BE2C (cell line): ENCODE measurements around the gene RTP5.

Source experiments
- DNase-seq: peaks from one replicate; pipeline ENCODE4 v3.0.0-alpha.2; 2020
- H3K27me3 ChIP-seq: fragments of 250-450 bp; sonication (Bioruptor Pico); 2 replicates; pipeline ENCODE4 v1.5.1; 2020; ENCODE audit warnings: mild to moderate bottlenecking
- H3K36me3 ChIP-seq: fragments of 250-450 bp; sonication (Bioruptor Pico); 2 replicates; pipeline ENCODE4 v1.5.1; 2020; ENCODE audit warnings: mild to moderate bottlenecking
- H3K4me1 ChIP-seq: fragments of 250-450 bp; sonication (Bioruptor Pico); 2 replicates; pipeline ENCODE4 v1.5.1; 2020
- H3K4me3 ChIP-seq: 2 replicates; pipeline ENCODE4 v1.5.1; 2011; ENCODE audit warnings: low read depth, low read length
- H3K9me3 ChIP-seq: fragments of 250-450 bp; sonication (Bioruptor Pico); 2 replicates; pipeline ENCODE4 v1.5.1; 2020
- CTCF ChIP-seq: IDR thresholded peaks from 2 replicates; pipeline ENCODE4 v1.5.1; 2012; ENCODE audit warnings: mild to moderate bottlenecking, low read depth, low read length

RTP5 gene

GRCh38 chr2:241850544-241851324, 18.8 kb upstream of the RTP5 start:
- no peaks in the 10 kb centered on the region for H3K9me3 ChIP-seq
- no peak for TF ChIP-seq CTCF
- peak; percentile 29 for DNase-seq
- H3K36me3 ChIP-seq = no peaks in the 10 kb centered on the region
- H3K27me3 ChIP-seq = no peaks in the 10 kb centered on the region
- peaks cover 16% of the 10 kb centered on the region for H3K4me1 ChIP-seq
- H3K4me3 ChIP-seq = no peak overlapping the region

- Histone ChIP-seq H3K4me1 (peaks cover 16% of the 10 kb centered on the region), H3K36me3 (no peaks in the 10 kb centered on the region), H3K27me3 (no peaks in the 10 kb centered on the region), H3K4me3 (no peak overlapping the region), H3K9me3 (no peaks in the 10 kb centered on the region)
- DNase-seq = peak; percentile 8
- no peak for TF ChIP-seq CTCF
Measured at GRCh38 chr2:241851325-241852115, 18.0 kb upstream of the RTP5 start.

- no peak for TF ChIP-seq CTCF
- Histone ChIP-seq H3K4me1 (peaks cover 16% of the 10 kb centered on the region), H3K4me3 (no peak overlapping the region), H3K36me3 (no peaks in the 10 kb centered on the region), H3K9me3 (no peaks in the 10 kb centered on the region), H3K27me3 (no peaks in the 10 kb centered on the region)
- DNase-seq = peak; percentile 6
Measured at GRCh38 chr2:241852116-241852980, 17.2 kb upstream of the RTP5 start.

- Histone ChIP-seq H3K27me3 (no peaks in the 10 kb centered on the region), H3K9me3 (no peaks in the 10 kb centered on the region), H3K4me1 (peaks cover 16% of the 10 kb centered on the region), H3K36me3 (no peaks in the 10 kb centered on the region), H3K4me3 (no peak overlapping the region)
- no peak for TF ChIP-seq CTCF
- DNase-seq = no peak
Measured at GRCh38 chr2:241852981-241853631, 16.4 kb upstream of the RTP5 start.

- Histone ChIP-seq H3K9me3 (no peaks in the 10 kb centered on the region), H3K27me3 (no peaks in the 10 kb centered on the region), H3K36me3 (no peaks in the 10 kb centered on the region), H3K4me3 (no peak overlapping the region), H3K4me1 (peaks cover 16% of the 10 kb centered on the region)
- TF ChIP-seq CTCF = no peak
- DNase-seq = peak; percentile 32
Measured at GRCh38 chr2:241853651-241854341, 15.7 kb upstream of the RTP5 start.
